Measurements from ENCODE around the gene CHAF1A. TPM values are rescaled to one million over a fixed set of nuclear protein-coding genes. Genes with fewer than 3 reads are reported as not detected.

The CHAF1A gene
- total RNA-seq, 1 experiment from 2014 or later = 161 TPM

GRCh38 chr19:4367336-4367723, 35.1 kb upstream of the CHAF1A start (continued):
- TF ChIP-seq CTCF (IDR thresholded peaks at IDR 0.05) (no peak), CDX4 (CRISPR knock-in tag; IDR thresholded peaks at IDR 0.05; ENCODE audit: borderline replicate concordance) (no peak), MAX (CRISPR knock-in tag; IDR thresholded peaks at IDR 0.05) (no peak), FOXJ3 (CRISPR knock-in tag; IDR thresholded peaks at IDR 0.05; ENCODE audit: borderline replicate concordance) (no peak), ARID4B (CRISPR knock-in tag; IDR thresholded peaks at IDR 0.05; ENCODE audit: borderline replicate concordance) (no peak), ZNF317 (CRISPR knock-in tag; IDR thresholded peaks at IDR 0.05; ENCODE audit: borderline replicate concordance, low read depth) (no peak), ZNF671 (CRISPR knock-in tag; IDR thresholded peaks at IDR 0.05) (no peak), PRDM15 (CRISPR knock-in tag; IDR thresholded peaks at IDR 0.05) (no peak), STAT6 (CRISPR knock-in tag; conservative IDR thresholded peaks at IDR 0.05; ENCODE audit: low read depth) (no peak), USF1 (CRISPR knock-in tag; IDR thresholded peaks at IDR 0.05) (no peak), ZNF532 (CRISPR knock-in tag; IDR thresholded peaks at IDR 0.05; ENCODE audit: borderline replicate concordance) (no peak), HMGA2 (CRISPR knock-in tag; IDR thresholded peaks at IDR 0.05) (no peak)
